ENCODE measurements around the gene ZC3H12D.

The ZC3H12D gene

GRCh38 chr6:149450679-149451375 lies 34.0 kb downstream of the ZC3H12D start:
- 15% methylated on average over 63 of the region's 89 CpGs for WGBS
- Histone ChIP-seq H3K18ac (ENCODE audit: low read depth in 1 of 2, low read length in 2 of 2) (peak overlapping the region; percentile 78 to 83), H3K14ac (ENCODE audit: low read length in 2 of 2) (no peak overlapping the region), H4K91ac (ENCODE audit: low read length) (peak overlapping the region; percentile 66), H3K9me3 (ENCODE audit: control insufficient read depth, low read length) (no peaks in the 10 kb centered on the region), H2BK120ac (ENCODE audit: low read depth, low read length) (peak overlapping the region; percentile 62), H2BK5ac (ENCODE audit: low read depth, low read length, poor library complexity, severe bottlenecking) (no peak overlapping the region), H3K27ac (ENCODE audit: low read length, poor library complexity, severe bottlenecking) (no peak overlapping the region), H2BK15ac (ENCODE audit: low read depth, poor library complexity, severe bottlenecking) (peak overlapping the region; percentile 85), H2AFZ (ENCODE audit: low read depth, low read length) (peak overlapping the region; percentile 78), H3K4me1 (ENCODE audit: control insufficient read depth, insufficient read depth, low read depth, low read length) (peaks cover 19% of the 10 kb centered on the region), H3K36me3 (ENCODE audit: control insufficient read depth in 1 of 2, insufficient read depth in 2 of 2, low read depth in 1 of 2, low read length in 2 of 2) (no peaks in the 10 kb centered on the region), H4K8ac (ENCODE audit: low read length) (peak overlapping the region; percentile 91), H3K27me3 (ENCODE audit: control insufficient read depth in 1 of 2, insufficient read depth in 1 of 2, low read length in 2 of 2) (peaks cover 4 to 57% of the 10 kb centered on the region in 2 experiments), H2AK5ac (ENCODE audit: low read length, severe bottlenecking) (no peak overlapping the region), H3K4ac (ENCODE audit: low read depth in 1 of 2, low read length in 2 of 2) (peak overlapping the region; percentile 43 to 51), H3K79me1 (replicated peaks; ENCODE audit: low read length, poor library complexity, severe bottlenecking) (no peaks in the 10 kb centered on the region), H2BK12ac (ENCODE audit: low read length in 2 of 2) (peak overlapping the region in 1 of 2 experiments; percentile 80), H3K4me3 (ENCODE audit: insufficient read depth in 1 of 2, low read depth in 1 of 2, low read length in 2 of 2) (peak overlapping the region; percentile 51 to 54), H3K23ac (ENCODE audit: low read length in 2 of 2) (no peak overlapping the region), H3K9ac (ENCODE audit: low read length) (no peak overlapping the region), H3K4me2 (ENCODE audit: low read length, poor library complexity, severe bottlenecking) (peak overlapping the region; percentile 88)
- no peak for DNase-seq

GRCh38 chr6:149449831-149450678 lies 34.8 kb downstream of the ZC3H12D start:
- Histone ChIP-seq H2BK5ac (ENCODE audit: low read depth, low read length, poor library complexity, severe bottlenecking) (no peak overlapping the region), H3K23ac (ENCODE audit: low read length in 2 of 2) (peak overlapping the region in 1 of 2 experiments; percentile 34), H3K27ac (ENCODE audit: low read length, poor library complexity, severe bottlenecking) (no peak overlapping the region), H3K4me2 (ENCODE audit: low read length, poor library complexity, severe bottlenecking) (peak overlapping the region; percentile 88), H3K4me3 (ENCODE audit: insufficient read depth in 1 of 2, low read depth in 1 of 2, low read length in 2 of 2) (peak overlapping the region in 1 of 2 experiments; percentile 54), H3K4ac (ENCODE audit: low read depth in 1 of 2, low read length in 2 of 2) (peak overlapping the region in 1 of 2 experiments; percentile 51), H3K9ac (ENCODE audit: low read length) (no peak overlapping the region), H3K4me1 (ENCODE audit: control insufficient read depth, insufficient read depth, low read depth, low read length) (peaks cover 22% of the 10 kb centered on the region), H2AFZ (ENCODE audit: low read depth, low read length) (no peak overlapping the region), H2BK120ac (ENCODE audit: low read depth, low read length) (no peak overlapping the region), H2BK12ac (ENCODE audit: low read length in 2 of 2) (no peak overlapping the region), H3K36me3 (ENCODE audit: control insufficient read depth in 1 of 2, insufficient read depth in 2 of 2, low read depth in 1 of 2, low read length in 2 of 2) (no peaks in the 10 kb centered on the region), H2AK5ac (ENCODE audit: low read length, severe bottlenecking) (no peak overlapping the region), H3K79me1 (replicated peaks; ENCODE audit: low read length, poor library complexity, severe bottlenecking) (no peaks in the 10 kb centered on the region), H2BK15ac (ENCODE audit: low read depth, poor library complexity, severe bottlenecking) (peak overlapping the region; percentile 4), H3K27me3 (ENCODE audit: control insufficient read depth in 1 of 2, insufficient read depth in 1 of 2, low read length in 2 of 2) (peaks cover 4 to 58% of the 10 kb centered on the region in 2 experiments), H3K9me3 (ENCODE audit: control insufficient read depth, low read length) (no peaks in the 10 kb centered on the region), H3K18ac (ENCODE audit: low read depth in 1 of 2, low read length in 2 of 2) (no peak overlapping the region), H4K8ac (ENCODE audit: low read length) (peak overlapping the region; percentile 51), H3K14ac (ENCODE audit: low read length in 2 of 2) (no peak overlapping the region), H4K91ac (ENCODE audit: low read length) (peak overlapping the region; percentile 66)
- DNase-seq: no peak
- 91% methylated on average over 14 of the region's 14 CpGs for WGBS

- WGBS: 72% methylated on average over 5 of the region's 5 CpGs
- peaks cover 4 to 58% of the 10 kb centered on the region in 2 experiments for H3K27me3 ChIP-seq (ENCODE audit: control insufficient read depth in 1 of 2, insufficient read depth in 1 of 2, low read length in 2 of 2)
- H3K4ac ChIP-seq (ENCODE audit: low read depth in 1 of 2, low read length in 2 of 2): no peak overlapping the region
- H3K4me1 ChIP-seq (ENCODE audit: control insufficient read depth, insufficient read depth, low read depth, low read length): peaks cover 19% of the 10 kb centered on the region
- no peak overlapping the region for H4K91ac ChIP-seq (ENCODE audit: low read length)
- H3K14ac ChIP-seq (ENCODE audit: low read length in 2 of 2): no peak overlapping the region
- H3K36me3 ChIP-seq (ENCODE audit: control insufficient read depth in 1 of 2, insufficient read depth in 2 of 2, low read depth in 1 of 2, low read length in 2 of 2): no peaks in the 10 kb centered on the region
- H2BK120ac ChIP-seq (ENCODE audit: low read depth, low read length): no peak overlapping the region
- H2BK12ac ChIP-seq (ENCODE audit: low read length in 2 of 2): no peak overlapping the region
- no peak overlapping the region for H3K23ac ChIP-seq (ENCODE audit: low read length in 2 of 2)
- no peak overlapping the region for H2BK5ac ChIP-seq (ENCODE audit: low read depth, low read length, poor library complexity, severe bottlenecking)
- no peak overlapping the region for H3K9ac ChIP-seq (ENCODE audit: low read length)
- H3K27ac ChIP-seq (ENCODE audit: low read length, poor library complexity, severe bottlenecking): no peak overlapping the region
- no peak overlapping the region for H3K4me3 ChIP-seq (ENCODE audit: insufficient read depth in 1 of 2, low read depth in 1 of 2, low read length in 2 of 2)
- no peak overlapping the region for H2AFZ ChIP-seq (ENCODE audit: low read depth, low read length)
- no peak overlapping the region for H3K18ac ChIP-seq (ENCODE audit: low read depth in 1 of 2, low read length in 2 of 2)
- no peak overlapping the region for H3K4me2 ChIP-seq (ENCODE audit: low read length, poor library complexity, severe bottlenecking)
- no peak overlapping the region for H2BK15ac ChIP-seq (ENCODE audit: low read depth, poor library complexity, severe bottlenecking)
- no peak for DNase-seq
- no peaks in the 10 kb centered on the region for H3K79me1 ChIP-seq (replicated peaks; ENCODE audit: low read length, poor library complexity, severe bottlenecking)
- H3K9me3 ChIP-seq (ENCODE audit: control insufficient read depth, low read length): no peaks in the 10 kb centered on the region
- H2AK5ac ChIP-seq (ENCODE audit: low read length, severe bottlenecking): no peak overlapping the region
- no peak overlapping the region for H4K8ac ChIP-seq (ENCODE audit: low read length)
These were observed 35.9 kb downstream of the ZC3H12D start for GRCh38 chr6:149448821-149449453.

Measured in mesenchymal stem cell (in vitro differentiated cells and primary cell).